Caco-2 (cell line): Measurements from ENCODE around the gene CLEC17A. TPM values are rescaled to one million over a fixed set of nuclear protein-coding genes. Genes with fewer than 3 reads are reported as not detected.

Experiments used
- BruUV-seq: library from RNA; stranded (reverse); fragments of 400-500 nt; replicated peaks from 2 replicates; lab custom pipeline; 2021; lab: Mats Ljungman, UMichigan
- CTCF ChIA-PET: fragments of 300-600 bp; sonication (Branson Sonifier 250); formaldehyde crosslinking; loops from one replicate; lab custom pipeline; 2022; ENCODE audit warnings: antibody characterized with exemption; lab: Charles Lee
- POLR2A ChIA-PET: fragments of 300-600 bp; sonication (Branson Sonifier 250); formaldehyde crosslinking; loops from one replicate; lab custom pipeline; 2022; ENCODE audit warnings: antibody characterized with exemption; lab: Charles Lee
- DNase-seq, 2 experiments: peaks; one replicate each; pipeline versions ENCODE4 v3.0.0 to v3.0.0-alpha.2; 2020 to 2022
- H3K27me3 ChIP-seq: replicated peaks from 2 replicates; pipeline ENCODE4 v1.6.0; 2011; ENCODE audit warnings: low read length; ENCODE audit not compliant: control insufficient read depth, insufficient read depth
- H3K36me3 ChIP-seq: 2 replicates; pipeline ENCODE4 v1.5.1; 2011; ENCODE audit warnings: low read length; ENCODE audit not compliant: control insufficient read depth, insufficient read depth
- H3K4me1 ChIP-seq: fragments of 250-450 bp; sonication (Bioruptor Pico); 2 replicates; pipeline ENCODE4 v1.5.1; 2020; ENCODE audit warnings: mild to moderate bottlenecking
- H3K4me3 ChIP-seq: 2 replicates; pipeline ENCODE4 v1.5.1; 2011; ENCODE audit warnings: low read depth, mild to moderate bottlenecking, control low read depth, low read length
- H3K9me3 ChIP-seq: fragments of 250-450 bp; sonication (Bioruptor Pico); 2 replicates; pipeline ENCODE4 v1.5.1; 2020; ENCODE audit warnings: mild to moderate bottlenecking, moderate library complexity
- H3K27ac Mint-ChIP-seq: one replicate; pipeline ENCODE4 v1.8.0; 2022; ENCODE audit warnings: mixed read lengths; ENCODE audit not compliant: unreplicated experiment
- H3K27me3 Mint-ChIP-seq: one replicate; pipeline ENCODE4 v1.8.0; 2022; ENCODE audit warnings: mixed read lengths; ENCODE audit not compliant: insufficient read depth, unreplicated experiment
- H3K36me3 Mint-ChIP-seq: one replicate; pipeline ENCODE4 v1.8.0; 2022; ENCODE audit warnings: mild to moderate bottlenecking, mixed read lengths; ENCODE audit not compliant: insufficient read depth, unreplicated experiment
- H3K4me1 Mint-ChIP-seq: one replicate; pipeline ENCODE4 v1.8.0; 2022; ENCODE audit warnings: low read depth, mixed read lengths; ENCODE audit not compliant: unreplicated experiment
- H3K4me3 Mint-ChIP-seq: one replicate; pipeline ENCODE4 v1.8.0; 2022; ENCODE audit warnings: mild to moderate bottlenecking, moderate library complexity, mixed read lengths; ENCODE audit not compliant: unreplicated experiment
- H3K9me3 Mint-ChIP-seq: one replicate; pipeline ENCODE4 v1.8.0; 2022; ENCODE audit warnings: mixed read lengths; ENCODE audit not compliant: unreplicated experiment
- intact Hi-C: fragments of 100-400 bp; cut with micrococcal nuclease; formaldehyde crosslinking; loops from one replicate; pipeline ENCODE4 v1.10.0; 2022; ENCODE audit not compliant: unreplicated experiment
- total RNA-seq: library from RNA; stranded (reverse); gene quantifications from 2 replicates; pipeline ENCODE4 v1.2.3, GENCODE V29; 2022
- TF ChIP-seq, protein P1 (sequence below), 2 experiments: fragments of 200-600 bp in 1 of 2; IDR thresholded peaks; 1 replicate in 1 of 2; 2 replicates in 1 of 2; pipeline versions ENCODE4 v1.5.1 to v1.8.0; 2011 to 2022; ENCODE audit warnings: antibody characterized with exemption in 1 of 2, control low read depth in 1 of 2, inconsistent platforms in 1 of 2, low read depth in 1 of 2, low read length in 1 of 2, mild to moderate bottlenecking in 1 of 2, moderate library complexity in 1 of 2; ENCODE audit not compliant: insufficient read depth in 1 of 2, severe bottlenecking in 1 of 2, unreplicated experiment in 1 of 2

The CLEC17A gene
- total RNA-seq, 1 experiment from 2014 or later, result not detected

- Mint-ChIP-seq H3K4me3 (no peak overlapping the region), H3K36me3 (no peaks in the 10 kb centered on the region), H3K4me1 (no peaks in the 10 kb centered on the region), H3K9me3 (peaks cover 24% of the 10 kb centered on the region), H3K27me3 (peaks cover 9% of the 10 kb centered on the region), H3K27ac (no peak overlapping the region)
- CTCF ChIA-PET, result no interaction called here
- no peaks in the 10 kb centered on the region for H3K36me3 ChIP-seq
- DNase-seq, result no peak
- H3K27me3 ChIP-seq, result no peaks in the 10 kb centered on the region
- POLR2A ChIA-PET, result no interaction called here
- BruUV-seq, result no TSS peak
- TF ChIP-seq, protein P1, sequence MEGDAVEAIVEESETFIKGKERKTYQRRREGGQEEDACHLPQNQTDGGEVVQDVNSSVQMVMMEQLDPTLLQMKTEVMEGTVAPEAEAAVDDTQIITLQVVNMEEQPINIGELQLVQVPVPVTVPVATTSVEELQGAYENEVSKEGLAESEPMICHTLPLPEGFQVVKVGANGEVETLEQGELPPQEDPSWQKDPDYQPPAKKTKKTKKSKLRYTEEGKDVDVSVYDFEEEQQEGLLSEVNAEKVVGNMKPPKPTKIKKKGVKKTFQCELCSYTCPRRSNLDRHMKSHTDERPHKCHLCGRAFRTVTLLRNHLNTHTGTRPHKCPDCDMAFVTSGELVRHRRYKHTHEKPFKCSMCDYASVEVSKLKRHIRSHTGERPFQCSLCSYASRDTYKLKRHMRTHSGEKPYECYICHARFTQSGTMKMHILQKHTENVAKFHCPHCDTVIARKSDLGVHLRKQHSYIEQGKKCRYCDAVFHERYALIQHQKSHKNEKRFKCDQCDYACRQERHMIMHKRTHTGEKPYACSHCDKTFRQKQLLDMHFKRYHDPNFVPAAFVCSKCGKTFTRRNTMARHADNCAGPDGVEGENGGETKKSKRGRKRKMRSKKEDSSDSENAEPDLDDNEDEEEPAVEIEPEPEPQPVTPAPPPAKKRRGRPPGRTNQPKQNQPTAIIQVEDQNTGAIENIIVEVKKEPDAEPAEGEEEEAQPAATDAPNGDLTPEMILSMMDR (IDR thresholded peaks at IDR 0.05; ENCODE audit: insufficient read depth in 1 of 2, low read depth in 1 of 2, low read length in 1 of 2, severe bottlenecking in 1 of 2, unreplicated experiment in 1 of 2), result no peak
- H3K4me3 ChIP-seq, result no peak overlapping the region
- peaks cover 3% of the 10 kb centered on the region; the same call in 1 of the 2 replicates for H3K9me3 ChIP-seq
- H3K4me1 ChIP-seq, result no peaks in the 10 kb centered on the region
- intact Hi-C loops, result no loop called here
Measured at GRCh38 chr19:14595558-14595957, 12.7 kb downstream of the CLEC17A start.

GRCh38 chr19:14599548-14600147 is 16.8 kb downstream of the CLEC17A start:
- BruUV-seq, result no TSS peak
- H3K9me3 Mint-ChIP-seq, result peaks cover 24% of the 10 kb centered on the region
- no peaks in the 10 kb centered on the region for H3K4me1 Mint-ChIP-seq
- ChIA-PET CTCF (no interaction called here), POLR2A (no interaction called here)
- Histone ChIP-seq H3K9me3 (peaks cover 3% of the 10 kb centered on the region; the same call in 1 of the 2 replicates), H3K36me3 (no peaks in the 10 kb centered on the region), H3K4me1 (no peaks in the 10 kb centered on the region), H3K27me3 (no peaks in the 10 kb centered on the region), H3K4me3 (no peak overlapping the region)
- peaks cover 6% of the 10 kb centered on the region for H3K27me3 Mint-ChIP-seq
- no peaks in the 10 kb centered on the region for H3K36me3 Mint-ChIP-seq
- DNase-seq, result no peak
- TF ChIP-seq, protein P1 (IDR thresholded peaks at IDR 0.05; ENCODE audit: insufficient read depth in 1 of 2, low read depth in 1 of 2, low read length in 1 of 2, severe bottlenecking in 1 of 2, unreplicated experiment in 1 of 2), result no peak
- no peak overlapping the region for H3K4me3 Mint-ChIP-seq
- intact Hi-C loops, result no loop called here
- H3K27ac Mint-ChIP-seq, result no peak overlapping the region

GRCh38 chr19:14603990-14604387 is 21.1 kb downstream of the CLEC17A start:
- intact Hi-C loops, result no loop called here
- Mint-ChIP-seq H3K27ac (no peak overlapping the region), H3K36me3 (no peaks in the 10 kb centered on the region)

More at GRCh38 chr19:14603990-14604387, 21.1 kb downstream of the CLEC17A start:
- Mint-ChIP-seq H3K27me3 (no peaks in the 10 kb centered on the region), H3K9me3 (no peaks in the 10 kb centered on the region), H3K4me1 (no peaks in the 10 kb centered on the region), H3K4me3 (no peak overlapping the region)
- H3K27me3 ChIP-seq, result no peaks in the 10 kb centered on the region
- no peak overlapping the region for H3K4me3 ChIP-seq
- H3K4me1 ChIP-seq, result no peaks in the 10 kb centered on the region
- TF ChIP-seq, protein P1 (IDR thresholded peaks at IDR 0.05; ENCODE audit: insufficient read depth in 1 of 2, low read depth in 1 of 2, low read length in 1 of 2, severe bottlenecking in 1 of 2, unreplicated experiment in 1 of 2), result no peak
- DNase-seq, result no peak
- H3K9me3 ChIP-seq, result no peaks in the 10 kb centered on the region
- no TSS peak for BruUV-seq
- POLR2A ChIA-PET, result no interaction called here
- no peaks in the 10 kb centered on the region for H3K36me3 ChIP-seq
- CTCF ChIA-PET, result no interaction called here
